Activated naive CD4-positive, alpha-beta T cell treated with anti-CD3 and anti-CD28 coated beads, Interleukin-2, amount 50 U/mL, for 72 hours (primary cell): ENCODE results near the gene IFI27. TPM values are rescaled to one million over a fixed set of nuclear protein-coding genes. Genes with fewer than 3 reads are reported as not detected.
"Not testable (repeated sequence)": the region's sequence is repeated elsewhere in the genome, so short reads cannot be mapped to it uniquely, and the experiment has no call there.

Source experiments
- ATAC-seq, 2 donors: fragments of 150-1000 bp; cut with Tn5 transposase; 2 replicates each; pipeline ENCODE4 v1.10.0; 2021; ENCODE audit warnings: mild to moderate bottlenecking in 2 of 2, moderate library complexity in 2 of 2
- DNase-seq, 2 donors: peaks; one replicate each; pipeline ENCODE4 v3.0.0; 2021 to 2022; ENCODE audit warnings: low spot score in 2 of 2
- H3K27ac Mint-ChIP-seq, 2 donors: one replicate each; pipeline ENCODE4 v1.8.0; 2022; ENCODE audit warnings: mild to moderate bottlenecking in 2 of 2, mixed read lengths in 2 of 2
- H3K36me3 Mint-ChIP-seq, 2 donors: one replicate each; pipeline ENCODE4 v1.8.0; 2022; ENCODE audit warnings: mixed read lengths in 2 of 2
- H3K9me3 Mint-ChIP-seq, 2 donors: one replicate each; pipeline ENCODE4 v1.8.0; 2022; ENCODE audit warnings: mixed read lengths in 2 of 2
- total RNA-seq, 2 donors: library from RNA; stranded (reverse); gene quantifications; one replicate each; pipeline ENCODE4 v1.2.3, GENCODE V29; 2022

The IFI27 gene
- total RNA-seq, 2 donors from 2014 or later: 2.5 to 3.0 TPM

DNA sequence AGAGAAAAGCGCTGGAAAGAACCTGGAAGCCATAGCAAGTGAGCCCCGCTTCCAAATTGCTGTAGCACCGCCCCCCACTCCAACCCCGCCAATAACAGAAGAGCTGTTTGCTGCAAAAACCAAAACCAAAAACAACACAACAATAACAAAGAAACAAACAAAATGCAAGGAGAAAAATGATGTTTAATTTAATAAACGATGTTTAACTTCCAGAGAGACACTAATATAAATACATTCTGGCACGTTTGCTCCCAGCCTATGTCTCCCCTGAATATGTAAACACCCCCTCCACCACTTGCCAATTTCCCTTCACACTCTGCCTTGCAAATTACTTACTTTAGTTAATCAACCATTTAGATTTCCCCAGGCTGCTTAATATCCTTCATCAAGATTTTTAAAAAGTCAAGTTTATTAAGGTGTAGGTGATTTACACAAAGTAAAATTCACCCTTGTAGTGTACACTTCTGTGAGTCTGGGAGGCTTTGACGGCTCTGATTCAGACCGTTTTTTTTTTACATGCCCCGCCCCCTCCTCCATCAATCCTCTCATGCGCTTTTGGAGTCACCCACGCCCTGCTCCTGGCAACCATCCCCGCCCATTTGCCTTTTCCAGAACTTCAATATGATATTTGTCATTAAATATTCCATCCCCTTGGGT, 19.4 kb downstream of the IFI27 start:
- Mint-ChIP-seq H3K36me3 (peaks cover 2 to 8% of the 10 kb centered on the region in 2 donors), H3K9me3 (peaks cover 0 to 1% of the 10 kb centered on the region in 2 donors), H3K27ac (peak overlapping the region; percentile 83 to 85)
- DNase-seq (peak in 1 of 2 donors; percentile 51), ATAC-seq (peak; percentile 59 to 70)

DNA sequence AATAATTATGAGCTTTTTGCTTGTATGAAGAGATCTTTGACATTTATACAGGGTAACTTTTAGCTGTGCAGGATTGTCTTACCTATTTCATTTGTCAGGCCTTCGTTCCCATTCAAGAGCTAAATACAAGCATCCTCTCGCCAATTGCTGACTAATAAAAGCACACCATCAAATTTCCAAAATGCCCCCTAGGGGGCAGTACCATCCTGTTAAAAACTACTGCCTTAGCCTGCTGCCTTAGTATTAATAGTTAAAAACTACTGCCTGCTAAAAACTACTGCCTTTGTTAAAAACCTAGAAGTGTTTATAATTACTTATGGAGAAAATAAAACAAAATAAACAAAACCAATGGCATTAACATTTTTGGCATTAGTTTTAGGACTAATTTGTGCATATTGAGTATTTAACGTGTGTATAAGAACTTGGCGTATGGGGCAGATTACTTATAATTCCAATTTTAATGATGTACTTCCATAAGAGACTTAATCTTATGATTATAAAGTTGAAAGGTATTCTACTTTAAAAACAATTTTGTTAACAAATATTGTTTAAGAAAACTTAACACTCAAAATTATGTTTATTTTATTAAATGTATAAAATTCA, 21.9 kb downstream of the IFI27 start:
- peaks cover 6 to 12% of the 10 kb centered on the region in 2 donors for H3K36me3 Mint-ChIP-seq
- H3K9me3 Mint-ChIP-seq: peaks cover 0 to 5% of the 10 kb centered on the region in 2 donors
- H3K27ac Mint-ChIP-seq: no peak overlapping the region
- peak in 1 of 2 donors; percentile 69 for DNase-seq
- ATAC-seq: peak in 1 of 2 donors; percentile 30

DNA sequence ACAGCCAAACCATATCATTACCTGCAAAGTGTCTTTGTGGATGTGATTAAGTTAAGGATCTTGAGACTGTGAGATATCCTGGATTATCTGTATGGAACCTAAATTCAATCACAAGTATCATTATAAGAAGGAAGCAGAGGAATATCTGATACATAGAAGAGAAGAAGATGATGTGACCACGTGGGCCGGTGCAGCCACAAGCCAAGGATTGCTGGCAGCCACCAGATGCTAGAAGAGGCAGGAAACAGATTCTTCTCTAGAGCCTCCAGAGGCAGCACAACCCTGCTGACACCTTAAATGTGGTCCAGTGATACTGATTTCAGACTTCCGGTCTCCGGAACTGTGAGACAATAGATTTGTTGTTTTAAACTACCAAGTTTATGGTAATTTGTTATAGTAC, 24.9 kb downstream of the IFI27 start:
- Mint-ChIP-seq H3K36me3 (peaks cover 6% of the 10 kb centered on the region in 2 donors), H3K27ac (no peak overlapping the region), H3K9me3 (peaks cover 0 to 5% of the 10 kb centered on the region in 2 donors)
- ATAC-seq: no peak
- no peak for DNase-seq

- H3K27ac Mint-ChIP-seq: no peak overlapping the region
- DNase-seq (peak; percentile 76 to 87), ATAC-seq (peak; percentile 95 to 97)
- peaks cover 6% of the 10 kb centered on the region in 2 donors for H3K36me3 Mint-ChIP-seq
- peaks cover 0 to 5% of the 10 kb centered on the region in 2 donors for H3K9me3 Mint-ChIP-seq
These were observed 26.2 kb downstream of the IFI27 start for GRCh38 chr14:94136575-94137331.

DNA sequence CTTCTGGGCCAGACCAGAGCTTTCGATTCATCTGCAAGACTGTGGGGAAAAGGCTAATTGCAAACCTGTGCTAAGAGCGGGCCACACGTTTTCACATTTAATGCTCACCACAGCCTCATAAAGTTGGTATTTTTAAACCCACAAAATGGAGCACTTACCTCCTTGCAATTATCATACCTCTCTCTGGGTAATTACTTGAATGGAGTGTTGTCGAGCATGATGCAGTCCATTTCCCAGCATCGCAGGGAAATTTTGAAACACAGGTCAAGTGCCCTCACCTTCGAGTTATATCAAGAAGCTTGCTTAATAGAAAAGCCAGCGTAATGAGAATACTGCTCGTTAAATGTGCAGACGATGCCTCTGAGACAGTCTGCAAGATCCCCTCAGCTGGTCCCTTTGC, 27.7 kb downstream of the IFI27 start:
- ATAC-seq (no peak), DNase-seq (no peak)
- Mint-ChIP-seq H3K36me3 (peaks cover 6% of the 10 kb centered on the region in 2 donors), H3K27ac (no peak overlapping the region), H3K9me3 (peaks cover 0 to 5% of the 10 kb centered on the region in 2 donors)

DNA sequence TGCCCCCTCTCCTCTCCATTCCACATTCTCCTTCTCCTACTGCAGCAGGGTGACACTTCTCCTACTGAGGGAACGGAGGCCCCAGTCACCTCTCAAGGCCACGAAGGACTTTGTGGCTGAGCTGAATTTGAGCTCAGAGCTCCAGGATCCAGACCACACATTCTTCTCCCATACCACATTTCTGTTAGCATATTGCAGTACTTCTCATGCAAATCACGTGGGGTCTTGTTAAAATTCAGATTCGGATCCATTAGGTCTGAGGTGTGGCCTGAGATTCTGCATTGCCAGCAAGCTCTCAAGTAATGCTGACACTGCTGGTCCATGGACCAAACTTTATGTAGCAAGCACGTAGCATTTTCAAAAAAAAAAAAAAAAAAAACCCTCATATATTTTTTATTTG, 28.5 kb downstream of the IFI27 start:
- H3K27ac Mint-ChIP-seq: no peak overlapping the region
- peaks cover 0 to 5% of the 10 kb centered on the region in 2 donors for H3K9me3 Mint-ChIP-seq
- no peak for ATAC-seq
- no peak for DNase-seq
- H3K36me3 Mint-ChIP-seq: peaks cover 6% of the 10 kb centered on the region in 2 donors

GRCh38 chr14:94139421-94139820, 28.9 kb downstream of the IFI27 start:
- Mint-ChIP-seq H3K36me3 (peaks cover 6% of the 10 kb centered on the region in 2 donors), H3K27ac (no peak overlapping the region), H3K9me3 (peaks cover 0 to 5% of the 10 kb centered on the region in 2 donors)
- DNase-seq: no peak
- ATAC-seq: no peak

DNA sequence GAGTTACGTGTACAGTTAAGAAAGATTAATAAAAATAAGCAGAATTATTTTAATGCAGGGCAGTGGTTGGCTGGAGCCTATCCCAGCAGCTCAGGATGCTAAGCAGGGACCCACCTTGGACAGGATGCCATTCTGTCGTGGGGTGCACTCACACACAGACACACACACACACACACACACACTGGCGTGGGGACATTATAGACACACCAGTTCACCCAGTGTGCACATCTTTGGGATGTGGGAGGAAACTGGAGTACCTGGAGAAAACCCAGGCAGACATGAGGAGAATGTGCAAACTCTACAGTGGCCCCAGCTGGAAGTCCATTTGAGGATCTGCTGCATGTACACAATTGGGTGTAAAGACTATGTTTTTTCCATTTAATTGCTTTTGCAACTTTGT, 31.7 kb downstream of the IFI27 start:
- ATAC-seq (no peak), DNase-seq (no peak)
- Mint-ChIP-seq H3K9me3 (no peaks in the 10 kb centered on the region), H3K27ac (no peak overlapping the region), H3K36me3 (no peaks in the 10 kb centered on the region)

- Mint-ChIP-seq H3K27ac (no peak overlapping the region), H3K36me3 (no peaks in the 10 kb centered on the region), H3K9me3 (no peaks in the 10 kb centered on the region)
- no peak for ATAC-seq
- no peak for DNase-seq
These were observed 32.3 kb downstream of the IFI27 start for GRCh38 chr14:94142836-94143235.

DNA sequence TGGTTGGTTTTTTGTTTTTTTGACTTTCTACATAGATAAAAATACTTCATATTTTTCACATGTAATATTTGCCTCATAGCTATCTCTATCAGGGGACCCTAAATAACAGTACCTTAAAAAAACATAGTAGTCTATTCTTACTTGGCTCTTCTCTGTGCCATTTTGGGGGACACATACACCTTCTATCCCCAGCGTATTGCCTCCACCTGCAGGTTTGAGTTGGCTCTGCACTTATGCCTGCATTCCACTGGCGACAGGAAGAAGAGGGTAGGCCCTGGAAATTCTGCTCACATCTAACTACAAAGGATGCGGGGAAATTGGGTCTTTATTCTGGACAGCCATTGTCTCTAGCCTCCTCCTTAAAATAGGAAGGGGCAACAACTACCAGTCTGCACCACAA, 32.7 kb downstream of the IFI27 start:
- H3K27ac Mint-ChIP-seq: no peak overlapping the region
- no peaks in the 10 kb centered on the region for H3K36me3 Mint-ChIP-seq
- DNase-seq: no peak
- no peaks in the 10 kb centered on the region for H3K9me3 Mint-ChIP-seq
- peak in 1 of 2 donors; percentile 26 for ATAC-seq

DNA sequence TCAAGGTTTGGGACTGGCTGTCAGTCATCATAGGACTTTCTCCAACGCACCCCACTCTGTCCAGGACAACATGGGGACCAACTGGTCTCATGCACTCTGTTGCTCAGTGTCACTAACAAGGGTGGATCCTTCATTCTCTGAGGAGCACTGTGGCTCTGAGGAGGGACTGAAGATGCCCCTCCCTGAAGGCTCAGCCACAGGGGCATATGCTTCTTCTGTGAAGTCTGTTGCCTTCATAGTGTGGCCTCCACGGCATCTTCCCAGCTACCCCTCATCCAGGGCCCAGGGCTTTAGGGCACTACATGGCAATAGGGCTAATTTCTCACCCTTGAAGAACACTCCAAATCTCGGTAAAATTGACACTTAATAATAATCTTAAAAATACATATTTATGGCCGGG, 33.2 kb downstream of the IFI27 start:
- Mint-ChIP-seq H3K9me3 (no peaks in the 10 kb centered on the region), H3K27ac (no peak overlapping the region), H3K36me3 (no peaks in the 10 kb centered on the region)
- ATAC-seq (no peak), DNase-seq (no peak)

GRCh38 chr14:94144765-94145164, 34.2 kb downstream of the IFI27 start:
- Mint-ChIP-seq H3K36me3 (no peaks in the 10 kb centered on the region), H3K27ac (peak overlapping the region in 1 of 2 donors; percentile 7), H3K9me3 (no peaks in the 10 kb centered on the region)
- peak in 1 of 2 donors; percentile 44 for ATAC-seq
- DNase-seq: no peak

DNA sequence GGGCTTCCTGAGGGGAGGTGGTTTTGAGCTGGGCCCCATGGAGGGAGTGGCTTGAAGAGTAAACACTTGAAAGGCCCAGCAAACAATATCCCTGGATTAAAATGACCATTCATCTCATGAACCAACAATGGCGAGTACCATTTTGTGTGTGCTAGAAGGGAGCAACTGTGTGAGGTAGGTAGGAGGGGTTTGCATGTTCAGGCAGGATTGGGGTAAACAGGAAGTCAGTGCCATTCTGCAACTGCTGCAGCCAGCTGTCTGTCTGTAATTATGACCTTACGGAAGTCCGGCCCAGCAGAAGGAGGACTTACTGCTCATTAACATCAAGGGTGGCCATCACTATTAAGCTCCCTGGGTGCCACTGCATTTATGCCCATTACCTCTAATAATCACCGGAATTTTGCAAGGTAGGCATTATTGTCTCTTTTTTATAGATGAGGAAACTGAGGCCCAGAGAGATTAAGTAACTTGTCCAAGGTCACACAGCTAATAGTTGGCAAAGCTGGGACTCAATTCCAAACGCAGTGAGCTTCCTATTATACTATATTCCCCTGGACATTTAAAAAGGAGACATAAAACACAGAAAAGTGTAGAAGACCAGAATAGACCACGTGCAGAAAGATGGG, 35.5 kb downstream of the IFI27 start:
- no peak for DNase-seq
- Mint-ChIP-seq H3K27ac (peak overlapping the region in 1 of 2 donors; percentile 69), H3K9me3 (no peaks in the 10 kb centered on the region), H3K36me3 (no peaks in the 10 kb centered on the region)
- no peak for ATAC-seq

DNA sequence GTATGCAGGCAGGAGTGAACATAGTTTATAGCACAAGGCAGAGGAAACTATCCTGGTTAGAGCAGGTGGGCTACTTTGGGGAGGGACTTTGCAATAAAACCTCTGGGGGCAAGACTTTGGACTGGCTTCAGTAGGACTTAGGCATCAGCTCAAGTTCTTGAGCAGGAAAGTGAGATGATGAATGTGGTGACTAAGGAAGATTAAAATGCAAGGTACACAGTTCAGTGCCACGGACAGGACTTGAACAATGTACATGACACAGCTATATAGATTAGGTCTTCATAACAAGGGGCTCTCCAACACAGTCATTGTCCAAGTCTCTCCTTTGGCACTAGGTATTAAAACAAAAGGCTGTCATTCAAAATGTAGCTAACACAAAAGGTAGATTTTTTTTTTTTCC, 42.1 kb downstream of the IFI27 start:
- no peaks in the 10 kb centered on the region for H3K9me3 Mint-ChIP-seq
- ATAC-seq (no peak), DNase-seq (no peak)
- no peaks in the 10 kb centered on the region for H3K36me3 Mint-ChIP-seq
- no peak overlapping the region for H3K27ac Mint-ChIP-seq

DNA sequence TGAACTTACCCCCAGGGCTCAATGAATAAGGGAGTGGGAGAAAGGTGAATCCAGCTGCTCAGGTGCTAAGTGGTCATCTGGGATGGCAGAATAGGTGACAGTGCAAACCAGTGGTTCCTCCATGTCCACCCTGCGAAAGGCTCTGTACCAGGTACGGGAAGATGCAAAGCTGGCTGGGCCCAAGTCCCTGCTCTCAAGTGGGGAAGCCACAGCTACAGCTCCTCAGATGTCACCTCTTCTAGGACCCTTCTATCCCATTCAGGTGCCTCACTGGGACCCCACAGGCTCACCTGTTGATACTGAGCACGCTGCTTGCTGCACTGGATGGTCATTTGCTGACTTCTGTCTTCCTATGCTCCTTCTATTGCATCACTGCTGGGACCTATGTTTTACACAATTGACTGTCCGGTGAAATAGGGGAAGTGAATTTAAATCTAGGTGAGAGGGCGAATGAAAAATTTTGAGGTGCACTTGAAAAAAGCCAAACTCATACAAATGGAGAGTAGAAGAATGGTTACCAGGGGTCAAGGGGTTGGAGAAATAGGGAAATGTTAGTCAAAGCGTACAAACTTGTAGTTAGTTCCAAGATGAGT, 43.3 kb downstream of the IFI27 start:
- no peaks in the 10 kb centered on the region for H3K36me3 Mint-ChIP-seq
- H3K27ac Mint-ChIP-seq: no peak overlapping the region
- no peaks in the 10 kb centered on the region for H3K9me3 Mint-ChIP-seq
- ATAC-seq (peak in 1 of 2 donors; percentile 25), DNase-seq (no peak)

DNA sequence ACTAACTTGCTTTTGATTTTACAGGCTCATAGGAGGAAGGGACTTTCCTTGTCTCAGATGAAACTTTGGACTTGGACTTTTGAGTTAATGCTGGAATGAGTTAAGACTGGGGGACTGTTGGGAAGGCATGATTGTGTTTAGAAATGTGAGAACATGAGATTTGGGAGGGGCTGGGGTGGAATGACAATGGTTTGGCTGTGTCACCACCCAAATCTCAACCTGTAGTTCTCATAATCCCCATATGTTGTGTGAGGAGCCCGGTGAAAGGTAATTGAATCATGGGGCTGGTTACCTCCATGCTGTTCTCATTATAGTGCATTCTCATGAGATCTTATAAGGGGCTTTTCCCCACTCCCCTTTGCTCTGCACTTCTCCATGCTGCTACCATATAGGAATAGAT, 45.6 kb downstream of the IFI27 start:
- DNase-seq, H3K36me3 Mint-ChIP-seq: not testable (repeated sequence)

GRCh38 chr14:94157197-94157596, 46.7 kb downstream of the IFI27 start:
- peak in 1 of 2 donors; percentile 74 for ATAC-seq
- no peaks in the 10 kb centered on the region for H3K9me3 Mint-ChIP-seq
- H3K27ac Mint-ChIP-seq: no peak overlapping the region
- DNase-seq: no peak
- H3K36me3 Mint-ChIP-seq: no peaks in the 10 kb centered on the region

More for the DNA sequence above, 45.6 kb downstream of the IFI27 start:
- ATAC-seq, H3K9me3 Mint-ChIP-seq, H3K27ac Mint-ChIP-seq: not testable (repeated sequence)
